Aorta (tissue), 5 donors: ENCODE data around the gene EPHB1. TPM values are rescaled to one million over a fixed set of nuclear protein-coding genes. Genes with fewer than 3 reads are reported as not detected.
"Not testable (repeated sequence)": the region's sequence is repeated elsewhere in the genome, so short reads cannot be mapped to it uniquely, and the experiment has no call there.

ENCODE experiments used
- ATAC-seq: fragments of 200-7000 bp; cut with Tn5 transposase; one replicate; pipeline ENCODE4 v1.9.1; 2022; ENCODE audit warnings: moderate library complexity; ENCODE audit not compliant: low FRiP score
- DNase-seq, 2 donors: peaks; one replicate each; pipeline ENCODE4 v3.0.0-alpha.2; 2020
- H3K27ac ChIP-seq, 2 donors: one replicate each; pipeline ENCODE4 v1.5.1; 2013; ENCODE audit warnings: low read length in 2 of 2, mild to moderate bottlenecking in 2 of 2, moderate library complexity in 2 of 2, control low read depth in 1 of 2, inconsistent platforms in 1 of 2, low read depth in 1 of 2
- H3K27me3 ChIP-seq, 2 donors: one replicate each; pipeline ENCODE4 v1.6.1; 2013; ENCODE audit warnings: control low read depth in 1 of 2, low read length in 1 of 2, mild to moderate bottlenecking in 1 of 2, moderate library complexity in 1 of 2; ENCODE audit not compliant: insufficient read depth in 2 of 2, control insufficient read depth in 1 of 2
- H3K36me3 ChIP-seq, 2 donors: one replicate each; pipeline ENCODE4 v1.6.1; 2013; ENCODE audit warnings: control low read depth in 1 of 2, low read length in 1 of 2, mild to moderate bottlenecking in 1 of 2; ENCODE audit not compliant: insufficient read depth in 2 of 2, control insufficient read depth in 1 of 2
- H3K4me1 ChIP-seq, 2 donors: one replicate each; pipeline ENCODE4 v1.6.1; 2013; ENCODE audit warnings: low read length in 2 of 2, control low read depth in 1 of 2, mild to moderate bottlenecking in 1 of 2, moderate library complexity in 1 of 2; ENCODE audit not compliant: insufficient read depth in 2 of 2, control insufficient read depth in 1 of 2
- H3K4me3 ChIP-seq, 2 donors: one replicate each; pipeline ENCODE4 v1.5.1; 2013; ENCODE audit warnings: low read length in 2 of 2, control low read depth in 1 of 2, mild to moderate bottlenecking in 1 of 2
- H3K9me3 ChIP-seq: one replicate; pipeline ENCODE4 v1.6.1; 2013; ENCODE audit warnings: mild to moderate bottlenecking, low read length; ENCODE audit not compliant: control insufficient read depth
- WGBS, 2 donors: extraction: QIAGEN DNeasy Blood & Tissue Kit; methylation state at CpG; one replicate each; pipeline ENCODE4 v1.1.7; 2013; 5-methylcytosine and 5-hydroxymethylcytosine counted together
- intact Hi-C, 2 donors: fragments of 100-400 bp; cut with DNase I; formaldehyde crosslinking; loops; one replicate each; pipeline versions ENCODE4 v1.14.2 to v1.15.0; 2022
- polyA plus RNA-seq, 2 donors: library from polyadenylated mRNA; stranded (reverse); fragments of 200-250 nt; gene quantifications; one replicate each; pipeline ENCODE4 v1.2.3, GENCODE V29; 2013
- total RNA-seq, 2 donors: library from RNA; stranded (reverse); fragmentation: NEBNext Ultra II Directional; extraction: Animal tissue kit (Norgen Biotek cat#: 25700); gene quantifications; one replicate each; pipeline ENCODE4 v1.2.1, GENCODE V29; 2021
- donor health status: healthy with polysubstance abuse.
- donor health status: Bipolar disorder and iron deficiency.
- donor health status: DM: no; HTN: no; CAD: no.
- donor health status: DM: no; HTN: no; CAD: no.
- donor health status: DM: yes; HTN: yes; CAD: no.

The EPHB1 gene
- total and polyA plus RNA-seq, 4 donors, result 0.31 to 4.8 (median 3.6) TPM; not detected in 1

DNA sequence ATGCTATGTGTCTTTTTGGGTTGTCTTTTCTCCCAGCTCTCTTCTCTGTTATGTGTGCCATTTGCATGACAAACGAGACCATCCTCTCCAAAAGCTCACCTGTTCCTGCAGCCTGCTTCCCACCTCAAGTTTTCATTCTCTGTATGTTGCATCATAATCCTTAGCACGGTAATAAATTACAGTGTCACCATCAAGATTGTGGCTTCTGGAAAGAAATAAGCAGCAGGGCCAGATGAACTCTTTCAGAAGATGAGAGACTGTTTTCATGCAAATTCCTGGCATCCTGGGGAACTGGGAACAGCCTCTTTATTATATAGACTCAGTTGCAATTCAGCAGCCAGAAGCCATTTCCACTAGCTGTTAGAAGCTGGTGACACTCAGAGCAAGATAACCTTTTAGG is 436.7 kb downstream of the EPHB1 start:
- intact Hi-C loops, result no loop called here

DNA sequence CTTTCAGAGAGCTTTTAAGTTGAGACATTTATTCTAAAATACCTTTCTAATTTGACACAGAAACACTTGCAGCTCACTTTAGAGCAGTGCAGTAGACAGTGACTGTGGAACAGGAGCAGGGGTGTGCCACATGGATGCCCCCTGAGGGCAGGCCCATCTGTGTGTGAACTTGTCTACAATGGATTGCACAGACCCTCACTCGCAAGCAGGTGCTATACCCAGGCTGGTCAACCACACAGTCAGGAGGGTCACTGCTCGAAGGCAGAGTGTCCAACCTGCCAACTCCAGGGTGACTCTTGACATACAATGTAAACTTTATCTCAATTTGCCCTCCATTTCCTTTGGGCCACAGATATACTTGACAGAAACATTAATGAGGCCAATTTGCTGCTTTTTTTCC is 437.2 kb downstream of the EPHB1 start:
- intact Hi-C loops, result no loop called here
- Histone ChIP-seq H3K4me1 (no peaks in the 10 kb centered on the region), H3K27me3 (peaks cover 0 to 2% of the 10 kb centered on the region in 2 donors), H3K36me3 (no peaks in the 10 kb centered on the region), H3K4me3 (no peak overlapping the region), H3K9me3 (peaks cover 1% of the 10 kb centered on the region), H3K27ac (no peak overlapping the region)
- DNase-seq (no peak), ATAC-seq (no peak)
- WGBS, 2 donors, result 83 to 86% methylated on average over 2 of the region's 2 CpGs

More for the DNA sequence above, 436.7 kb downstream of the EPHB1 start:
- H3K4me1 ChIP-seq, result no peaks in the 10 kb centered on the region
- H3K9me3 ChIP-seq, result peaks cover 1% of the 10 kb centered on the region
- H3K27ac ChIP-seq, result no peak overlapping the region
- ATAC-seq (no peak), DNase-seq (no peak)
- H3K27me3 ChIP-seq, result peaks cover 0 to 2% of the 10 kb centered on the region in 2 donors
- H3K36me3 ChIP-seq, result no peaks in the 10 kb centered on the region
- H3K4me3 ChIP-seq, result no peak overlapping the region
- WGBS, 2 donors, result 28 to 38% methylated on average over 2 of the region's 2 CpGs

DNA sequence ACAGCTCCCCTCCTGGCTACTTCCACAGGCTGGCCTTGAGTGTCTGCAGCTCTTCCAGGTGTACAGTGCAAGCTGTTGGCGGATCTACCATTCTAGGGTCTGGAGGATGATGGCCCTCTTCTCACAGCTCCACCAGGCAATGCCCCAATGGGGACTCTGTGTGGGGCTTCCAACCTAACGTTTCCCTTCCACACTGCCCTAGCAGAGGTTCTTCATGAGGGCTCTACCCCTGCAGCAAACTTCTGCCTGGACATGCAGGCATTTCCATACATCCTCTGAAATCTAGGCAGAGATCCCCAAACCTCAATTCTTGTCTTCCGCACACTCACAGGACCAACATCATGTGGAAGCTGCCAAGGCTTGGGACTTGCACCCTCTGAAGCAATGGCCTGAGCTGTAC is 438.4 kb downstream of the EPHB1 start:
- ATAC-seq, H3K27ac ChIP-seq, H3K27me3 ChIP-seq, H3K9me3 ChIP-seq, intact Hi-C loops, DNase-seq, H3K4me1 ChIP-seq, H3K36me3 ChIP-seq, H3K4me3 ChIP-seq: not testable (repeated sequence)
- 86 to 88% methylated on average over 3 of the region's 3 CpGs for WGBS, 2 donors

DNA sequence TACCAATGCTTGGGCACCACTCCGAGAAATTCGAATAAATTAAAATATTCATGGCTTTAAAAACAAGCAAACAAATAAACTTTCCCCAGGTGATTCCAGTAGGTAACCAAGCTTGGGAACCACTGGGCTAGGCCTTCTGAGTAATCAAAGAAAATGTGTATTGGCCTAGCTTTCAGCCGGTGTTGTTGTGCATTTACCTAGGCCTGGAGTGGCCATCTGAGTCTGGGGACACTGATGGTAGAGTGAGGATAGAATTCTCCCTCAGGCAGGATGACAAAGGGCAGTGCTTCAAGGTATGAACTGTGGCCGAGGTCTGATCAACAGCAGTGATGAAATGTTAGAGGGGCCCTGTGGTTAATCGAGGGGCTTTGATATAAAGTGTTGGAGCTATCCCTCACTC is 440.5 kb downstream of the EPHB1 start:
- Histone ChIP-seq H3K36me3 (no peaks in the 10 kb centered on the region), H3K27ac (no peak overlapping the region), H3K9me3 (peaks cover 1% of the 10 kb centered on the region), H3K27me3 (no peaks in the 10 kb centered on the region), H3K4me1 (no peaks in the 10 kb centered on the region), H3K4me3 (no peak overlapping the region)
- no peak for ATAC-seq
- 91 to 92% methylated on average over 5 of the region's 5 CpGs for WGBS, 2 donors
- no peak for DNase-seq
- intact Hi-C loops, result no loop called here

DNA sequence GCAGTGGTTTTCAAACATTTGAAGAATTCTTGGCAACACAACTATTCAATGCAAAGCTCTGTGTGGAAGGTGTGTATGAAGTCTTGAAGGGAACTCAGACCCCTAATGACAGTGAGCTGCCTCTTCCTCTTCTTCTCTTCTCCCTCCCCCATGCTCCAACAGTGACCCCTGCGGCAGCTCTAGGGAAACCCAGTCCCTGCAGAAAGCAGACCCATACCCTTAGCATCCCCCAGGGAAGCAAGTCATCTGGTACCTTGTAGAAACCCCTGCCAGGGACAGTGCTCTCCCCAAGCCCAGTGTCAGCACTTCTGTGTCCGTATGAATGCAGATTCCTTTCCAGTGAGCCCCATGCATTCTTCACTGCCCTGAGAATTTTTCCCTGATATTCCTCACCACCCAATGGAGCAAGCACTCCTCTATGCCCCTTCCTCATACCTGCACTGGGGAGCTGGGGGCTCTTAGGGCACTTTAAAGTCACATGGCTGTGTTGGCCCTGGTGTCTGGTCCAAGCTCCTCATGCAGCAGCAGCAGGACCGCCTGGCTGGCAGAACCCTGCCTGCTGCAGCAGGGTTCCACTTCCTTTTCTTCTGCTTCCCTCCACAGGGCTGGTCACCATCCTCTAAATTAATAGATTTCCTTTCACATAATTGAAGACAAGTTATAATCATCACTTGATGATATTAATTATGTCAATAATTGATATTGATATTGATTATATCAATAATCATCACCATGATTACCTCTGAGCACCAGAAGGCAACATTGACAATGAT is 442.5 kb downstream of the EPHB1 start:
- no peaks in the 10 kb centered on the region for H3K4me1 ChIP-seq
- H3K9me3 ChIP-seq, result peaks cover 1% of the 10 kb centered on the region
- no peaks in the 10 kb centered on the region for H3K27me3 ChIP-seq
- 51 to 59% methylated on average over 3 of the region's 3 CpGs for WGBS, 2 donors
- no peak overlapping the region for H3K4me3 ChIP-seq
- no peak for ATAC-seq
- no peak for DNase-seq
- no peaks in the 10 kb centered on the region for H3K36me3 ChIP-seq
- intact Hi-C loops, result no loop called here
- no peak overlapping the region for H3K27ac ChIP-seq

DNA sequence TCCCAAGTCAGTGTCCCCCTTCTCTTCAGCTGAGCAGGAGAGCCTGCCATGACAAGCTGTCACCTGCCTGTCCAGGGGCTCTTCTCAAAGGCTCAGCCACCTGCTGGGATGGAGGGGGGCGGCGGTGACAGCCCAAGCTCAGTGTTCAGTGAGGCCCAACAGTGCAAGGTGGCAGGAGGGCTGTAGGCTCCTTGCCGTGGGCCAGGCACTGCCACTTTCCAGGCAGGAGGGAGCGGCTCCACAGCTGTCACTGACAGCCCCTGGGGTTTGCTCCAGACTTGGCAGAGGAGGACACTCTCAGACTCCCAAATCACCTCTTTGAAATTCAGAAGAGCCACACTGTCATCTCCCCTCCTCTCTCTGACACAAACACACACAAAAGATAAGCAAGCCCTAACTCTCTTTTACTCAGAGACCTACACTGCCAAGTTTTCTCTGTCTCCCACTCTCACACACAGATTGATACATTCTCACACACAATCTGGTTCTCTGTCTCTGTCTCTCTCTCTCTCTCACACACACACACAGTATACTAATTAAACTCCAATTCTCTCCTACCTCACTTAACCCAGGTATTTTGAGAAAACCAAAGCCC is 443.3 kb downstream of the EPHB1 start:
- intact Hi-C loops, result no loop called here
- 53 to 75% methylated on average over 4 of the region's 4 CpGs for WGBS, 2 donors
- Histone ChIP-seq H3K27ac (no peak overlapping the region), H3K27me3 (no peaks in the 10 kb centered on the region), H3K36me3 (no peaks in the 10 kb centered on the region), H3K4me1 (no peaks in the 10 kb centered on the region), H3K9me3 (peaks cover 1% of the 10 kb centered on the region), H3K4me3 (no peak overlapping the region)
- DNase-seq, result no peak
- no peak for ATAC-seq

DNA sequence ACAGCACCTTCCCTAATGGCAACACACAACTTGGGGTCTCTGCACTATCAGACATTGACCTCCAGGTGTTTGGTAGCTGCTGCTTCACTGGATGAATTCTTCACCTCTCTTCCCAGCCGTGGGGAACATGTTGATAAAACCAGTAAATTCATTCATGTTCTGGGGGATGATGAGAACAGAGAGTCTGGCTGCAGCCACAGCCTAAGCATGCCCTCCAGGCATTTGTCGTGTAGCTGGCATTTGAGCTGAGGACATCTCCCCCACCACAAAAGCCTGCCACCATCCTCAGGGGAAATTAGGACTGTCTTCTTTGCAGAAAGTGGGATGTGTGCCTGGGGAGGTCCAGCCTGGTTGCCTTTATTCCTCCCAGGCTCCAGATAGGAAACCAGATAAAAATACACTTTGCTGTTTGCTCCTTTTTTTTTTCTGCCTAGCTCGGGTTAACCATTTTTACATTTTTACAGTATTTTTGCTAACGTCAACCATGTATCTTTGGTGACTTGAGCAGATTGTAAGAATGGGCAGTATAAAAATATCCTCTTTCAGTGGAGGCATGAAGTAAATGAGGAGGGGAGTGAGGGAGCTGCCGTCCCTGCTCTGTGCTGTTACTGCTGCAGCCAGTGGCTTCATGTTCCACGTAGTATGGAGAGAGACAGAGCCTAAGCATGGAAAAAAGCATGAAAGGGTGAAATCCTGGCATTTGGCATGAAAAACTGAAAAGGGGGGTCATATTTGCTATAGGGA is 444.0 kb downstream of the EPHB1 start:
- Histone ChIP-seq H3K9me3 (peaks cover 1% of the 10 kb centered on the region), H3K36me3 (no peaks in the 10 kb centered on the region), H3K4me1 (no peaks in the 10 kb centered on the region), H3K27me3 (no peaks in the 10 kb centered on the region), H3K27ac (no peak overlapping the region), H3K4me3 (no peak overlapping the region)
- DNase-seq, result no peak
- intact Hi-C loops, result no loop called here
- WGBS, 2 donors, result 20% methylated on average over 6 of the region's 6 CpGs
- ATAC-seq, result no peak

DNA sequence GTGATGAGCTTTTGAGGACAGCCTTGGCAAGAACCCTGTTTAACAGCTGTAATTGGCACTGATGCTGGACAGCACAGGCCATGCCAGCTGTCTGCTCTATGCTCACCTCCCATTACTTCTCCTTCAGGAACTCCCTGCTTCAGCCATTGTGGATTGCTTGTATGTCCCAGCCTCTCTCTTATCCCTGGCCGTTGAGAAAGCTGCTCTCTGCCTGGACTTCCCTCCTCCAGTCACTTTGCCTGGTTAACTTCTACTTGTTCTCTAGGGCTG is 444.5 kb downstream of the EPHB1 start:
- Histone ChIP-seq H3K9me3 (peaks cover 1% of the 10 kb centered on the region), H3K36me3 (no peaks in the 10 kb centered on the region), H3K4me1 (no peaks in the 10 kb centered on the region), H3K27me3 (no peaks in the 10 kb centered on the region), H3K27ac (no peak overlapping the region), H3K4me3 (no peak overlapping the region)
- WGBS, 2 donors, result 17 to 24% methylated on average over 1 of the region's 1 CpG
- intact Hi-C loops, result no loop called here
- ATAC-seq, result no peak
- DNase-seq, result no peak

DNA sequence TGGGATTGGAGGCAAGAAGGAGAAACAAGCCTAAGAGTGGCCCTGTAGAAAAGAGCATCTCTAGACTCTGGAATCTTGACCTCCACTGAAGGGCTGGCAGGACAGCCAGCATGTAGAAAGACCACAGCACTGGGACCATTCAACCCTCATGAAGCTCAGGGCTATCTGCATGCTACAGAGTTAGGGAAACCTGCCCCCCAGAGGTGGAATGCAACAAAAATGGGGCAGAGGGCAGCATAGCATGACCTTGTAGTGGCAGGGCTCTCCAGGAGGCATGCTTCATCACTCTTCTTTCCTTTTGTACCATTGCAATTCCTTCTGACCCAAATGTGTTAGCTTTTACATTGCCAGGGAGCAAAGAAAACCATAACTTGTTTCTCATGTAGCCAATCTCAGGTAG is 445.4 kb downstream of the EPHB1 start:
- no peak for DNase-seq
- ATAC-seq, result no peak
- Histone ChIP-seq H3K27me3 (no peaks in the 10 kb centered on the region), H3K4me1 (no peaks in the 10 kb centered on the region), H3K4me3 (no peak overlapping the region), H3K9me3 (peaks cover 1% of the 10 kb centered on the region), H3K27ac (no peak overlapping the region), H3K36me3 (no peaks in the 10 kb centered on the region)
- intact Hi-C loops, result no loop called here
